HG03039 (cell line): ENCODE data around the gene GINS2.
A peak's percentile ranks its signal among the peaks of the same experiment; 100 is the strongest.

ENCODE experiments used
- ATAC-seq: cut with Tn5 transposase; IDR thresholded peaks from one replicate; pipeline ENCODE4 v1.9.1; 2021; ENCODE audit warnings: mild to moderate bottlenecking, moderate library complexity; ENCODE audit not compliant: unreplicated experiment

Gene GINS2

DNA sequence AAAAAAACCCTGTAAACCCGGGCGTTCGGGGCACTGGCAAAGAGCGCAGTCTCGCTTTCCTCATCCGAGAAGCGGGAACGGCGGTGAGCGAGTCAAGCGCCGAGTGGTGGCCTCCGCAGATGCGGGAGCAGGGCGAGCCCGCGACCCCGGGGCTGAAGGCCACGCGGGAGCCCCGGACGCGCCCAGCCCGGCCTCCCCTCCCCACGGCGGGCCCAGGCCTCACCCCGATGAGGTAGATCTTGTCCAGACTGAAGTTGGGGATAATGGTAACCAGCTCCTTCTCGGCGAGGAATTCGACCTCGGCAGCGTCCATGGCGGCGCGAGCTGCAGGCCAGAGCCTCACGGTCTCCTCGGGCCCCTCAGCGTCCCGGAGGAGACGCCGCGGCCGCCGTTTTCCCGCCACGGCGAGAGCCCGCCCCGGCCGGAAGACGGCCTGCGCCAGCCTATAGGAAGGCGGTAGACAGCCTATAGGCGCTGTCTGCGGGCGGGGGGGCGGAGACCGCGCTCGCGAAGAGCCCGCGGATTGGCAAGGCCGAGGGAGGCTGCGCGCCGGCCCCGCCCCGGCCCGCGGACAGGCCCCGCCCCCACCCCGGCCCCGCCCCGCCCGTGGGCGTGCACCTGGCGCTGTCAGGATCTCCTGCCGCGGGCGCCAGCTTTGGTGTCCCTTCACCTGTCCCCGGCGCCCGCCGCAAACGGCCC is at the start of gene GINS2:
GINS2 (minus strand) TSS at position 369 of the 699 bp plus-strand sequence; CDS start at position 313, 56 bp downstream.
- ATAC-seq, result peak; percentile 94

- ATAC-seq, result no peak
Observed at GRCh38 chr16:85736921-85737320, 48.2 kb upstream of the GINS2 start.

GRCh38 chr16:85735946-85736345 is 47.2 kb upstream of the GINS2 start:
- ATAC-seq, result no peak

- ATAC-seq, result peak; percentile 54
Observed at GRCh38 chr16:85735225-85735635, 46.5 kb upstream of the GINS2 start.

GRCh38 chr16:85734311-85735017 is 45.7 kb upstream of the GINS2 start:
- no peak for ATAC-seq

DNA sequence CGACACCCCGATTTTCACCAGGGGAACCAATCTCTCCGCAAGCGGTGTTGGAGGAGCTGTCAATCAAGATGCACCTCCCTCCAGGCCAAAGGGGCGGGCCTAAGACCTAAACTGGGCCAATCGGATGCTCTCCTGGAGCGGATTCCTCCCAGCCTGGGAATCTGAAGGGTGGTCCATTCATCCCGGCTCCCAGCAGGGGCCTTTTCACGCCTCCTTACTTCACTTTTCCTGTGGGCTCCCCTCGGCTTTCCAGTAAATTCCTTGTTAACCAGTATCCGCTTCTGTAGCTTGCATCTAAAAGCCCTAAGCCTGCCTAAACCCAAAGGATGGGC is 45.1 kb upstream of the GINS2 start:
- no peak for ATAC-seq

GRCh38 chr16:85733155-85733838 is 44.5 kb upstream of the GINS2 start:
- ATAC-seq, result no peak

DNA sequence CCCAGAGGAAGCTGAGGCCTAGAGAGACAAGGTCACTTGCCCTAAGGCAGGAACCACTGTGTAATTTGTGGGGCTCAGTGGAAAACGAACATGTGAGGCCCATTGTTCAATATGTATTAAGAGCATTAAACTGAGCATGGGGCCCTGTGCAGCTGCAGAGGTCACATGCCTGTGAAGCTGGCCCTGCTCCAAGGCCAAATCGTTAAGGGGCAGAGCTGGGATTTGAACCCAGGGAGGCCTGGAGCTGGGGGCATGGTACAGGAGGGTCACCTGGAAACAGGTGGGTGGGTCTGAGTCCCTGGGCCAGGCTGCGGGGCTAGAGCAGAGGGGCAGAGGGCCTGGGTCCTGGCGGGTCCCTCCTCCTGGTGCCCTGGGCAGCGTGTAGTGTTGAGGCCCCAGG is 42.4 kb upstream of the GINS2 start:
- no peak for ATAC-seq

GRCh38 chr16:85730186-85730465 is 41.4 kb upstream of the GINS2 start:
- no peak for ATAC-seq

DNA sequence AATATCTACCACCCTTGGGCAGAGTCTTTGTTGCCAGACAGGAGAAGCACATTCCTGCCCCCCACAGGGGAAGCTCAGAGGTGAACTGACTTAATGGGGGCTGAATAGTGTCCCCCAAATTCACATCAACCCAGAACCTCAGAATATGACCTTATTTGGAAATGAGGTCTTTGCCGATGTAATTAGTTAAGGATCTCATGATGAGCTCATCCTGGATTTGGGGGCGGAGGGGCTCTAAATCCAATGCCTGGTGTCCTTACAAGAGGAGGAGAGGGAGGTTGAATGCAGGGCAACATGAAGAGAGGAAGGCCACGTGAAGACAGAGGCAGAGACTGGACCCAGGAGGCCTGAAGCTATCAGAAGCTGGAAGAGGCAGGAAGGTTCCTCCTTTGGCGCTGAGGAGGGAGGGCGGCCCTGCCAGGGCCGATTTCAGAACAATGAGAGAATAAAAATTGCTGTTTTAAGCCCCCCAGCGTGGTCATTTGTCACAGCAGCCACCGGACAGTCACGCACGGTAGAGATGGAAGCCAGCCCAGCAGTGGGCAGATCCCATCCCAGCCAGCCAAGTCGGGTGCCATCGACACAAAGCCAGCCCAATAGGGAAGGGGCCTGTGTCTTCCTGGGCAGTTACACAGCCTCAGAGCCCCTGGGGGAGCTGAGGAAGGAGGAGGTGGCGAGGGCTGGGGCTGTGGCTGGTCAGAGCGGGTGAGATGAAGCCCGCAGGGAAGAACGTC is 40.9 kb upstream of the GINS2 start:
- no peak for ATAC-seq

GRCh38 chr16:85728879-85729278 is 40.1 kb upstream of the GINS2 start:
- ATAC-seq, result no peak

GRCh38 chr16:85724936-85725335 is 36.2 kb upstream of the GINS2 start:
- no peak for ATAC-seq

DNA sequence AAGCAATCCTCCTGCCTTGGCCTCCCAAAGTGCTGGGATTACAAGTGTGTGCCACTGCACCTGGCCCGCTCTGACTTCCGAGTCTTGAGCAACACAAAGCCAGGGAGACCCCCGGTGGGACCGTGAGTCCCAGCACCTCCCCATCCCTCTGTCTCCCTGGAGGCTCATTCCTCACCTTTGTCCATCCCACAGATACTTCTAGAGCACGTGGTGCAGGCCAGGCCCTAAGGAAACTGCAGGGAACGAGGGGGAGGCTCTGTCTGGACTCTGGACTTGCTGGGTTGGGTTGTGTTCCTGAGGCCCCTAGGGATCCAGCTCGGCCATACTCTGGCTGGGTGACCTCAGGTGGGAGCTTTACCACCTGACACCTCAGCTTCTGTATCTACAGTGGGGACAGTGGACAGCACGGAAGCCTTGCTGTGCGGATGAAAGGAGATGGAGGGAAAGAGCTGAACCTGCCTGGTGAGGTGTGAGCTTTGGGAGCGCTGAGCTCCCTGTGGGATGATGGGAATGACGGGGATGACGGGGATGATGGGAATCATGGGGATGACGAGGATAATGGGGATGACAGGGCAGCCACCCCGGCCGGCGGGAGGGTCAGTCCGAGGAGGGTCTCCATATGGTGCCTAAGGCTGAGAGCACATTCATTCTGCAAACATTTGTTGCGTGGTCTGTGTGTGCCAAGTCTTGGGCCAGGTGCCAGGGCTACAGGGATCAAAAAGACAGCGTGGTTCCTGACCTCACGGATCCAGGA is 35.5 kb upstream of the GINS2 start:
- no peak for ATAC-seq

DNA sequence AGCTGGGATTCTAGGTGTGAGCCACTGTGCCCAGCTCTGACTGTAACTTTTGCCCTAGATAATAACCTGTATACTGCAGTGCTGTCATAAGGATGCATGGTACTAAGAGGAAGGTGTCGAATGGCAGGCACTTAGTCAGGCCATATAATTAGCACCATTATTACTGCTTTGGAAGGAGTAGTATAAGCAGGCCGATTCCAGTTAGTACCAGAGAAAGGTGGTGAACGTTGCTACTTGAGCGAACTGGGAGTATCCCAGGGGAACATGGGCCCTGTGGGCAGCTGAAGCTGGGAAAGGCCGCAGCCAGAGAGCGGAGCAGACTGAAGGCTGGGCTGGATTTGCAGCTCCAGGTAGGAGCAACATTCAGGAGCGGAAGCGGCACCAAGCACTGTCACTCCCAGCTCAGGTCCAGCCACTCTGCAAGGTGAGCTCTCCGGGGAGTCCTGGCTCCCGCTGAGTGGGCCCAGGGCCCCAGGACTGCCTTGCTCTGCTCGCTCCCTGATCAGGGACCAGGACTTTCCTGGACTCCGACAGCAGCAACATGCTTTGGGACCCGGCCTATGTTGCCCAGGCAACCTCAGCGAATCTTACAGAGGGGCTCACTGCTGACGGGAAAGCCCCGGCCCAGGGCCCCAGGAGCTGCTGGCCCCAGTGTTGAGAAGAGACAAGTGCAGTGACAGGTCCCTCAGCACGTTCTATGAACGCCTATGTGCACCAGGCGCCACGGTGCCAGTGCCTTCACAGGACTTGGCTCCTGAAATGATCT is 33.6 kb upstream of the GINS2 start:
- no peak for ATAC-seq

GRCh38 chr16:85720302-85720637 is 31.5 kb upstream of the GINS2 start:
- ATAC-seq, result no peak

GRCh38 chr16:85719605-85720301 is 31.0 kb upstream of the GINS2 start:
- no peak for ATAC-seq

DNA sequence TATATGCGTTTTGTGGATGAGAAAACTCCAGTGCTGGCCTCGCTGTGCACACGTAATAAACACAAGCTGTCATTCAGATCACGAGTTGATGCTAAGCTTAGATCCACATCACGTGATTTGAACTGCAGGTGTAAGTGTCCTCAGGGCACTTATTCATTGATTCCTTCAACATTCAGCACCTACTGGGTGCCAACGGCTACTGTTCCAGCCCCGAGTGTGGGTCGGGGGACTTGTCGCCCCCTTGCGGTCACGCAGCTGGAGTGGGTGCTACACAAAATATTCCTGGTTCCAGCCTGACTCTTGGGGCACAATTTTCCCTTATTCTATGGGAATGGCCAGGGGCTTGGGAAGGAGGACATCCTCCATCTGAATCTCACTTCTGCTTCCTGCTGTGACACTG is 29.9 kb upstream of the GINS2 start:
- ATAC-seq, result no peak

- ATAC-seq, result no peak
Observed at GRCh38 chr16:85718153-85718477, 29.4 kb upstream of the GINS2 start.

- ATAC-seq, result no peak
Observed at GRCh38 chr16:85717393-85718152, 28.8 kb upstream of the GINS2 start.
